SH-SY5Y (cell line): ENCODE data around the gene ANKRD30A.

Experiments
- GATA2 ChIP-seq: IDR thresholded peaks from 2 replicates; pipeline ENCODE4 v1.6.1; 2011; ENCODE audit warnings: mild to moderate bottlenecking, low read depth, low read length
- GATA3 ChIP-seq: IDR thresholded peaks from 2 replicates; pipeline ENCODE4 v1.6.1; 2011; ENCODE audit warnings: low read depth, mild to moderate bottlenecking, low read length, moderate library complexity

ANKRD30A gene

GRCh38 chr10:37401225-37401624, 275.8 kb downstream of the ANKRD30A start:
- no peak for TF ChIP-seq GATA2
- no peak for TF ChIP-seq GATA3

- TF ChIP-seq GATA3 (no peak), GATA2 (no peak)
Measured at GRCh38 chr10:37403776-37404175, 278.4 kb downstream of the ANKRD30A start.
